Neural progenitor cell (in vitro differentiated cells): ENCODE data around the gene ATP2B3. TPM values are rescaled to one million over a fixed set of nuclear protein-coding genes. Genes with fewer than 3 reads are reported as not detected.
A peak's percentile ranks its signal among the peaks of the same experiment; 100 is the strongest.

Experiments used
- DNase-seq: peaks from one replicate; pipeline ENCODE4 v3.0.0-alpha.2; 2016; ENCODE audit warnings: low spot score
- H2AFZ ChIP-seq: fragments of 200-600 bp; sonication (generic); replicated peaks from 2 replicates; pipeline ENCODE4 v1.6.1; 2016; ENCODE audit warnings: antibody characterized with exemption
- H3F3A ChIP-seq: fragments of 200-600 bp; sonication (generic); 2 replicates; pipeline ENCODE4 v1.6.1; 2016; ENCODE audit warnings: antibody characterized with exemption, low read depth
- H3K27ac ChIP-seq: fragments of 200-600 bp; sonication (generic); 2 replicates; pipeline ENCODE4 v1.5.1; 2016; ENCODE audit warnings: mild to moderate bottlenecking
- H3K27me3 ChIP-seq: fragments of 200-600 bp; sonication (generic); 2 replicates; pipeline ENCODE4 v1.6.1; 2016; ENCODE audit warnings: mild to moderate bottlenecking, moderate library complexity
- H3K36me3 ChIP-seq: fragments of 200-600 bp; sonication (generic); 2 replicates; pipeline ENCODE4 v1.5.1; 2016
- H3K4me1 ChIP-seq: fragments of 200-600 bp; sonication (generic); 2 replicates; pipeline ENCODE4 v1.6.1; 2016; ENCODE audit warnings: mixed run types
- H3K4me2 ChIP-seq: fragments of 200-600 bp; sonication (generic); 2 replicates; pipeline ENCODE4 v1.6.1; 2016
- H3K4me3 ChIP-seq: fragments of 200-600 bp; sonication (generic); 2 replicates; pipeline ENCODE4 v1.5.1; 2016
- H3K79me2 ChIP-seq: fragments of 200-600 bp; sonication (generic); 2 replicates; pipeline ENCODE4 v1.6.1; 2016; ENCODE audit warnings: low read depth
- H3K9ac ChIP-seq: fragments of 200-600 bp; sonication (generic); 2 replicates; pipeline ENCODE4 v1.6.1; 2016
- H3K9me3 ChIP-seq: fragments of 200-600 bp; sonication (generic); 2 replicates; pipeline ENCODE4 v1.5.1; 2016; ENCODE audit warnings: low read depth
- H4K20me1 ChIP-seq: fragments of 200-600 bp; sonication (generic); 2 replicates; pipeline ENCODE4 v1.6.1; 2016; ENCODE audit warnings: low read depth
- H3K27ac Mint-ChIP-seq: 3 replicates; pipeline ENCODE4 v1.8.0; 2021; ENCODE audit warnings: mixed read lengths
- H3K27me3 Mint-ChIP-seq: 2 replicates; pipeline ENCODE4 v1.8.0; 2022; ENCODE audit warnings: low read depth, mild to moderate bottlenecking, inconsistent platforms, moderate library complexity, mixed read lengths; ENCODE audit not compliant: insufficient read depth
- H3K36me3 Mint-ChIP-seq: 3 replicates; pipeline ENCODE4 v1.8.0; 2021; ENCODE audit warnings: mixed read lengths
- H3K4me1 Mint-ChIP-seq: 3 replicates; pipeline ENCODE4 v1.8.0; 2021; ENCODE audit warnings: mixed read lengths
- H3K4me3 Mint-ChIP-seq: 3 replicates; pipeline ENCODE4 v1.8.0; 2021; ENCODE audit warnings: mild to moderate bottlenecking, moderate library complexity, mixed read lengths
- H3K9me3 Mint-ChIP-seq: 3 replicates; pipeline ENCODE4 v1.8.0; 2020; ENCODE audit warnings: mixed read lengths
- EZH2 ChIP-seq: fragments of 200-600 bp; sonication (generic); IDR thresholded peaks from 2 replicates; pipeline ENCODE4 v1.6.1; 2017; ENCODE audit warnings: antibody characterized with exemption, mild to moderate bottlenecking, moderate library complexity
- EZH2phosphoT487 ChIP-seq: fragments of 200-600 bp; sonication (generic); IDR thresholded peaks from 2 replicates; pipeline ENCODE4 v1.6.1; 2017; ENCODE audit warnings: antibody characterized with exemption
- total RNA-seq: library from RNA; depleted of rRNA; stranded (reverse); fragments of >200 nt; gene quantifications from 2 replicates; pipeline ENCODE4 v1.2.3, GENCODE V29; 2015; ENCODE audit warnings: low replicate concordance
- TF ChIP-seq, protein P1 (sequence below): fragments of 200-600 bp; sonication (generic); IDR thresholded peaks from 2 replicates; pipeline ENCODE4 v1.5.1; 2017; ENCODE audit warnings: antibody characterized with exemption, mild to moderate bottlenecking

Gene ATP2B3
- total RNA-seq, 1 donor from 2014 or later, result not detected

- Mint-ChIP-seq H3K27ac (no peak overlapping the region), H3K9me3 (peaks cover 24% of the 10 kb centered on the region), H3K4me1 (peaks cover 5% of the 10 kb centered on the region), H3K27me3 (peaks cover 6% of the 10 kb centered on the region), H3K36me3 (no peaks in the 10 kb centered on the region), H3K4me3 (no peak overlapping the region)
- Histone ChIP-seq H3K4me3 (no peak overlapping the region), H3K79me2 (no peaks in the 10 kb centered on the region), H3K27ac (no peak overlapping the region), H3F3A (no peaks in the 10 kb centered on the region), H3K9ac (no peak overlapping the region), H4K20me1 (no peaks in the 10 kb centered on the region), H3K27me3 (no peaks in the 10 kb centered on the region), H3K4me2 (no peak overlapping the region), H3K9me3 (no peaks in the 10 kb centered on the region), H3K4me1 (no peaks in the 10 kb centered on the region), H3K36me3 (no peaks in the 10 kb centered on the region), H2AFZ (no peak overlapping the region)
- no peak for DNase-seq
- no peak for TF ChIP-seq EZH2phosphoT487
Observed at GRCh38 chrX:153564047-153564606, 46.7 kb downstream of the ATP2B3 start.

DNA sequence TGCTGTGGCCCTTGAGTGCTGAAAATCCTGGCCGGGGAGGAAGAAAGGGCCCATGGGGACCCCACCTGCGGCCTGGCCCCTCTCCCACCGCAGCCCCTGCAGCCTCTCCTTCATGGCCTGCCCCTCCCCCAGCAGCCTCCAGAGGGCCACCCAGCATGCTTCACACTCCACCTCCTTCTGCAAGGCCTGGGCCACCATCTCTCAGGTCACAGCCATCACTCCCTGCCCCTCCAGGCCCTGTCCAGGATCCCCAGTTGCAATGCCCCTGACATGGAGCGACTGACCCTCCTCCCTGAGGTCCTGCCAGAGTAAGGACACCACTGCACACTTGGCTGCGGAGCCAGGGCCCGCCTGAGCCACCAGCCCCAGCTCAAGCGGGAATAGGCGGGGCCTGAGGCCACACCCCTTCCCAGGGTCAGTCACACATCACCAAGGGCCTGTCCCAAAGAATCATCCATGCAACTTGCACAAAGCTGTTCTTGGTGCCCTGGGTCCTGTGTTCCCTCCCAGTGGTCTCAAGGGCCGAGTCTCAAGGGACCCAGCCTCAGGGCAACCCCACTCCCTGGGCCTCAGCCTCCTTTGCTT lies 48.6 kb downstream of the ATP2B3 start:
- Mint-ChIP-seq H3K9me3 (peaks cover 26% of the 10 kb centered on the region), H3K36me3 (no peaks in the 10 kb centered on the region), H3K27ac (no peak overlapping the region), H3K27me3 (peaks cover 6% of the 10 kb centered on the region), H3K4me1 (peaks cover 5% of the 10 kb centered on the region), H3K4me3 (no peak overlapping the region)
- DNase-seq, result peak; percentile 33
- no peak overlapping the region for H3K27ac ChIP-seq
- H3K4me3 ChIP-seq, result no peak overlapping the region
- H3K79me2 ChIP-seq, result no peaks in the 10 kb centered on the region
- no peak overlapping the region for H3K9ac ChIP-seq
- H3K4me2 ChIP-seq, result no peak overlapping the region
- TF ChIP-seq, protein P1, sequence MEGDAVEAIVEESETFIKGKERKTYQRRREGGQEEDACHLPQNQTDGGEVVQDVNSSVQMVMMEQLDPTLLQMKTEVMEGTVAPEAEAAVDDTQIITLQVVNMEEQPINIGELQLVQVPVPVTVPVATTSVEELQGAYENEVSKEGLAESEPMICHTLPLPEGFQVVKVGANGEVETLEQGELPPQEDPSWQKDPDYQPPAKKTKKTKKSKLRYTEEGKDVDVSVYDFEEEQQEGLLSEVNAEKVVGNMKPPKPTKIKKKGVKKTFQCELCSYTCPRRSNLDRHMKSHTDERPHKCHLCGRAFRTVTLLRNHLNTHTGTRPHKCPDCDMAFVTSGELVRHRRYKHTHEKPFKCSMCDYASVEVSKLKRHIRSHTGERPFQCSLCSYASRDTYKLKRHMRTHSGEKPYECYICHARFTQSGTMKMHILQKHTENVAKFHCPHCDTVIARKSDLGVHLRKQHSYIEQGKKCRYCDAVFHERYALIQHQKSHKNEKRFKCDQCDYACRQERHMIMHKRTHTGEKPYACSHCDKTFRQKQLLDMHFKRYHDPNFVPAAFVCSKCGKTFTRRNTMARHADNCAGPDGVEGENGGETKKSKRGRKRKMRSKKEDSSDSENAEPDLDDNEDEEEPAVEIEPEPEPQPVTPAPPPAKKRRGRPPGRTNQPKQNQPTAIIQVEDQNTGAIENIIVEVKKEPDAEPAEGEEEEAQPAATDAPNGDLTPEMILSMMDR, result no peak
- TF ChIP-seq EZH2, result no peak
- TF ChIP-seq EZH2phosphoT487, result no peak
- no peak overlapping the region for H2AFZ ChIP-seq
- H3K36me3 ChIP-seq, result no peaks in the 10 kb centered on the region
- H3K27me3 ChIP-seq, result no peaks in the 10 kb centered on the region
- no peaks in the 10 kb centered on the region for H4K20me1 ChIP-seq
- H3K4me1 ChIP-seq, result no peaks in the 10 kb centered on the region
- H3K9me3 ChIP-seq, result no peaks in the 10 kb centered on the region
- no peaks in the 10 kb centered on the region for H3F3A ChIP-seq

- Histone ChIP-seq H3K4me3 (no peak overlapping the region), H3K9me3 (no peaks in the 10 kb centered on the region), H3K9ac (no peak overlapping the region), H3K79me2 (no peaks in the 10 kb centered on the region), H3K36me3 (no peaks in the 10 kb centered on the region), H2AFZ (no peak overlapping the region), H3K4me1 (no peaks in the 10 kb centered on the region), H3K4me2 (no peak overlapping the region), H3K27me3 (no peaks in the 10 kb centered on the region), H4K20me1 (no peaks in the 10 kb centered on the region), H3K27ac (no peak overlapping the region), H3F3A (no peaks in the 10 kb centered on the region)
- Mint-ChIP-seq H3K4me3 (no peak overlapping the region), H3K27ac (no peak overlapping the region), H3K4me1 (peaks cover 5% of the 10 kb centered on the region), H3K9me3 (peaks cover 24% of the 10 kb centered on the region), H3K36me3 (no peaks in the 10 kb centered on the region), H3K27me3 (peaks cover 4% of the 10 kb centered on the region)
- no peak for DNase-seq
- TF ChIP-seq EZH2 (no peak), EZH2phosphoT487 (no peak)
- TF ChIP-seq, protein P1, result peak; percentile 8
Observed at GRCh38 chrX:153568451-153569011, 51.1 kb downstream of the ATP2B3 start.

DNA sequence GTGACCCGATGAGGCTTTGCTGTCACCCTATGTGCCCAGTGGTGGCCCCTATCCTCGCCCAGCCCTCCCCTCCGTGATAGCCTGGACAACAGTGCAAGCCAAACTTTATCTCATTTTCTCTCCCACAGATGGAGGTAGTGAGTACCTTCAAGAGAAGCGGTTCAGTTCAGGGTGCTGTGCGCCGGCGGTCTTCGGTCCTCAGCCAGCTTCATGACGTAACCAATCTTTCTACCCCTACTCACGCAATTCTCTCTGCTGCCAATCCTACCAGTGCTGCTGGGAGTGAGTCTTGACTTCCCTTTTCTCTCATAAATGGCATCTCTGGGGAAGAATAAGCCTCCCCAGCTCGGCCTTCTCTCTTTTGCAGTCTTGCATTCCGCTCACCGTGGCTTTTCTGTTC lies 52.0 kb downstream of the ATP2B3 start:
- Histone ChIP-seq H4K20me1 (no peaks in the 10 kb centered on the region), H3K4me3 (no peak overlapping the region), H3K79me2 (no peaks in the 10 kb centered on the region), H3F3A (no peaks in the 10 kb centered on the region), H2AFZ (no peak overlapping the region), H3K9ac (no peak overlapping the region), H3K9me3 (no peaks in the 10 kb centered on the region), H3K27me3 (no peaks in the 10 kb centered on the region), H3K36me3 (no peaks in the 10 kb centered on the region), H3K27ac (no peak overlapping the region), H3K4me2 (no peak overlapping the region), H3K4me1 (no peaks in the 10 kb centered on the region)
- H3K27me3 Mint-ChIP-seq, result peaks cover 4% of the 10 kb centered on the region
- peaks cover 28% of the 10 kb centered on the region for H3K9me3 Mint-ChIP-seq
- H3K4me1 Mint-ChIP-seq, result peaks cover 7% of the 10 kb centered on the region
- TF ChIP-seq EZH2phosphoT487 (no peak), EZH2 (no peak)
- TF ChIP-seq, protein P1, result no peak
- H3K4me3 Mint-ChIP-seq, result no peak overlapping the region
- DNase-seq, result no peak
- H3K27ac Mint-ChIP-seq, result no peak overlapping the region
- H3K36me3 Mint-ChIP-seq, result no peaks in the 10 kb centered on the region
